B cell (primary cell): Measurements from ENCODE around the gene SUSD3.

Experiments used
- CTCF ChIP-seq: fragments of 200-600 bp; IDR thresholded peaks from one replicate; pipeline ENCODE4 v1.8.0; 2022; ENCODE audit warnings: antibody characterized with exemption, mild to moderate bottlenecking
- EZH2 ChIP-seq: IDR thresholded peaks from 2 replicates; pipeline ENCODE4 v1.6.1; 2012; ENCODE audit warnings: borderline replicate concordance, low read depth, mild to moderate bottlenecking, moderate library complexity, low read length; ENCODE audit not compliant: insufficient read depth, poor library complexity, severe bottlenecking

- TF ChIP-seq CTCF (peak; percentile 58), EZH2 (no peak)
These were observed 61.7 kb downstream of the SUSD3 start for GRCh38 chr9:93119953-93120845.
